ENCODE measurements around the gene IGFL4.
"Not testable (repeated sequence)": the region's sequence is repeated elsewhere in the genome, so short reads cannot be mapped to it uniquely, and the experiment has no call there.

IGFL4 gene

GRCh38 chr19:46040952-46041500 lies at the start of gene IGFL4:
Gene IGFL4 (minus strand): TSS chr19:46041002. CDS start chr19:46040962, 40 bp downstream.
- DNase-seq (ENCODE audit: low read depth): no peak

- no peak for DNase-seq (ENCODE audit: low read depth)
Observed at GRCh38 chr19:46090444-46090843, 49.6 kb upstream of the IGFL4 start.

DNA sequence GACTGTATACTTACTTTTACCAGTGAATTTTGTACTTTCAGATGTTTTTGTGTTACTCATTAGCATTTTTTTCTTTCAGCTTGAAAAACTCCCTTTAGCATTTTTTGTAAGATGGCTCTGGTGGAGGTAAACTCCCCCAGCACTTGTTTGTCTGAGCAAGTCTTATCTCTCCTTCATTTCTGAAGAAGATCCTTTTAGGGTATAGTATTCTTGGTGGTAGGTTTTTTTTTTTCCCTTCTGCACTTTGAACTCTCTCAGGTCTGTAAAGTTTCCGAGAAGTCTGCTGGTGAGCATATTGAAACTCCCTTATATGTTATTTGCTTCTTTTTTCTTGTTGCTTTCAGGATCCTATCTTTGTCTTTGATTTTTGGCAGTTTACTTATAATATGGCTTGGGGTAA lies 48.6 kb upstream of the IGFL4 start:
- DNase-seq (ENCODE audit: low read depth): no peak

DNA sequence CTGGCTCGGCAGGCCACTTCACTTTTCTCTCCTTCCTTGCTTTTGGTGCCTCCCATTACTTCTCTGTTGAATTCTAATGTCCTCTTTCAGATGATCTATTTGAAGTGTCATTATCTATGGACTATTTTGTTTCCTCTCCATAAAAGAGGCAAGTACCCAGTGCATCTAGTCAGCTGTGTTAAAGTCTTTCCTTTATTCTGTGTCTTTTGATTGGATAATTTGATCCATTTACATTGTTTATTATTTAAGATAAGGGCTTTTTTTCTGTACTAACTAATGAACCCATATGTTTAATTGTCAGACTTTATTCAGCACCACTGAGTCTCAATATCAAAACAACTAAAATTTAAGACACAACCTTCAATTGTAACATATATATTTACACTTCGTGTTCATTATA lies 47.3 kb upstream of the IGFL4 start:
- no peak for DNase-seq (ENCODE audit: low read depth)

- no peak for DNase-seq (ENCODE audit: low read depth)
Observed at GRCh38 chr19:46085888-46086287, 45.1 kb upstream of the IGFL4 start.

- no peak for DNase-seq (ENCODE audit: low read depth)
Observed at GRCh38 chr19:46082728-46083050, 41.9 kb upstream of the IGFL4 start.

- DNase-seq (ENCODE audit: low read depth): no peak
Observed at GRCh38 chr19:46081928-46082727, 41.3 kb upstream of the IGFL4 start.

GRCh38 chr19:46080561-46080960 lies 39.8 kb upstream of the IGFL4 start:
- DNase-seq (ENCODE audit: low read depth): no peak

GRCh38 chr19:46079576-46079975 lies 38.8 kb upstream of the IGFL4 start:
- no peak for DNase-seq (ENCODE audit: low read depth)

DNA sequence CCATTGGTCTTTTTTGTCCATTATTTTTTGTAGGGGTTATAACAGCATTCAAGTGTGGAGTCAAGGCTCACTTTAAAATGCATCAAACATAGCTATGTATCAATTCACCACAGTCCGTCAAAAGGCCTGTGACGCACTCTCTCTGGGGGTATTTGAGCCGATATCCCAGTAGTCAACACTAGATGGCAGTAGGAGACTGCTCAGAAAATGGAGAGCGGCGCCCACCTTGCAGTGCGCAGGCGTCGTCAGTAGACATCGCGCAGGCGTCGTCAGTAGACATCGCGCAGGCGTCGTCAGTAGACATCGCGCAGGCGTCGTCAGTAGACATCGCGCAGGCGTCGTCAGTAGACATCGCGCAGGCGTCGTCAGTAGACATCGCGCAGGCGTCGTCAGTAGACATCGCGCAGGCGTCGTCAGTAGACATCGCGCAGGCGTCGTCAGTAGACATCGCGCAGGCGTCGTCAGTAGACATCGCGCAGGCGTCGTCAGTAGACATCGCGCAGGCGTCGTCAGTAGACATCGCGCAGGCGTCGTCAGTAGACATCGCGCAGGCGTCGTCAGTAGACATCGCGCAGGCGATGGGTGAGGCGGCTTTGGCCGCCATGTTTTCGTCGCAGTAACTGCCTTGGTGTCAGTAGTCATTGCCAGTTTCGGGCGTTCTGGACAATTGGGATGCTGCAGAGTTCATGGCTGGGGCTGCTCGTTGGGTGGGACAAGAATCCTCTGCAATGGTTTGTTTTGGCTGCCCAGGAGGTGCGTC lies 38.0 kb upstream of the IGFL4 start:
- DNase-seq (ENCODE audit: low read depth): not testable (repeated sequence)

- no peak for DNase-seq (ENCODE audit: low read depth)
Observed at GRCh38 chr19:46077815-46078167, 37.0 kb upstream of the IGFL4 start.

- DNase-seq (ENCODE audit: low read depth): no peak
Observed at GRCh38 chr19:46076951-46077814, 36.4 kb upstream of the IGFL4 start.

- no peak for DNase-seq (ENCODE audit: low read depth)
Observed at GRCh38 chr19:46076031-46076880, 35.5 kb upstream of the IGFL4 start.

DNA sequence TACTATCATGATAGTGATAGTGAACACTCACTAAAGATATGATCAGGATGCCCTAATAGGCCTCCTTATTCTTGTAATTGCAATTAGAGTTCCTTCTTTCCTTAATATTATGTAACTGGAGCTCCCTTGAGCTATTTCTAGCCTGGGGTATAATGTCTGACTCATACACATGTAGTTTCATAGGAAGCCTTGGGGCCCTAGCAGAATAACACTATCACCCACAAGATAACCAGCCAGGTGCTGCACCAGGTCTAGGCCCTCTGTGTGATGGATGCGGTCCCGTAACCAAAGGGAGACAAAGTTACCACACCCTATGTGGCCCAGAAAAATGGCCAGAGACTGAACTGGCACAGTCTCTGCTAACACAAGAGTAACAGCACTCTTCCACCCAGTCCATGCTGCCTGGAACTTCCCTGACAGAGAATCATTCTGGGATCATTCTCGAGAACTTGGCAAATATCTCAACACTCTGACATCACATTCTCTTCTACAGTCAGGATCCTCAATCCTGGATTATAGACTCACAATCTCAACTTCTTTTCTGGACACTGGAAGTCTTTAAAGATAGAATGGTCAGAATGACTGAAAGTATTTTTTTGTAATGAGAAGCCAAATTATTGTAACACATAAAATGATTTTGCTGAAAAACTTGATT lies 32.6 kb upstream of the IGFL4 start:
- DNase-seq (ENCODE audit: low read depth): no peak

DNA sequence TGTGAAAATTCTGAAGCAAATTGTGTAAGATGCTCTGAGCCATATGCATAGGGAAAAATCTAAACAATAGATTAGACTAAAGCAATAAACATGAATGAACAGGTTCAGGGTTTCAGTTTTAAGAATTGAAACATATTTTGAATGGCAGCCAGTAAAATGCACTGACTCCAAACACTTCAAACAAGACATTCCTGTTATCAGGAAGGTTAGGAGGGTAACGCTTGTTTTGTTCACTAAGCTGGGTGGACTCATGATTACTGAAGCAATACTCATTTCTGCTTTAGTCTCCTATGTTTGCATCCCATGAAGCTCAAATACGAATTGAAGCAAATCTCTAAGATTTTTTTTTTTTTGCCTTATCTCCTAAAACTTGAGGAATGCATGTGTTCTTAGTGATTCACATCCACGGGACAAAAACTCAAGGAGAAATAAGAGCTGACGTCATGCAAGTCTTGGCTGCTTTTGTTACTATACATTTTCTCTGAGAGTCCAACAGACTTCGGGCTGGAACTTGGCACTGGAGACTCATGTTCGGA lies 29.1 kb upstream of the IGFL4 start:
- no peak for DNase-seq (ENCODE audit: low read depth)

- no peak for DNase-seq (ENCODE audit: low read depth)
Observed at GRCh38 chr19:46068345-46069258, 27.8 kb upstream of the IGFL4 start.

DNA sequence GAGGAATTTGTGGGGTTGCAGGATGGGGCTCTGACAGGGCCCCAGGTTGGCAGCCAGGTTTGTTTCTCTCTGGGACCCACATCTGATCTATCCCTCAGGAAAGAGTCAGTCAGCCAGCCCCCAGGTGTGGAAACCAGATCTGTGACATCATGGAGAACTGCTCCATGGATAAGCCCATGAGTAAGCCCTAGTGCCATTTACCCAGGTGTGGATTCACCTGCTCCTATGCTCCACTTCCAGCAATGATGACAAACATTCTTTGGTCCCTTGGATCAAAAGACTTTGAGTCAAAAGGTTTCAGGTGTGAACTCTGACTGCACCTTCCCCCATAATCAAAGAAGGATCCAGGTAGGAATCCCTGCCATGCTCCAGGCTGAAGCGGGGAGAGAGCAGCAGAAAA lies 26.9 kb upstream of the IGFL4 start:
- DNase-seq (ENCODE audit: low read depth): no peak

DNA sequence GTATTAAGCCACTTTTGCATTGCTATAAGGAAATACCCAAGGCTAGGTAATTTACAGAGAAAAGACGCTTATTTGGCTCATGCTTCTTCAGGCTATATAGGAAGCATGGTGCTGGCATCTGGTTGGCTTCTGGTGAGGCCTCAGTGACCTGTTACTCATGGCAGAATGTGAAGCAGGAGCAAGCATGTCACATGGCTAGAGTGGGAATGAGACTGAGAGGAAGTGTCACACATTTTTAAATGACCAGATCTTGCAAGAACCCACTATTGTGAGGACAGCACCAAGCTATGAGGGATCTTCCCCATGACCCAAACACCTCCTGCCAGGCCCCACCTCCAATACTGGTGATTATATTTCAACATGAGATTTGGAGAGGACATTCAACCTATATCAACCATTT lies 25.7 kb upstream of the IGFL4 start:
- DNase-seq (ENCODE audit: low read depth): no peak

- DNase-seq (ENCODE audit: low read depth): no peak
Observed at GRCh38 chr19:46065486-46066071, 24.8 kb upstream of the IGFL4 start.
